ENCODE results near the gene GP9.

GRCh38 chr3:129105862-129106261 is 45.3 kb downstream of the GP9 start:
- TF ChIP-seq POLR2A (IDR thresholded peaks at IDR 0.05) (no peak), CTCF (IDR thresholded peaks at IDR 0.05) (no peak)
